ENCODE measurements around the gene DOP1B. TPM values are rescaled to one million over a fixed set of nuclear protein-coding genes. Genes with fewer than 3 reads are reported as not detected.
"Not testable (repeated sequence)": the region's sequence is repeated elsewhere in the genome, so short reads cannot be mapped to it uniquely, and the experiment has no call there.

DOP1B gene
- total RNA-seq, 1 donor from 2014 or later, result 13.5 TPM

GRCh38 chr21:36129219-36129618 is 27.4 kb upstream of the DOP1B start:
- no peaks in the 10 kb centered on the region for H3K9me3 ChIP-seq
- intact Hi-C loops (cut with DNase I), result no loop called here
- peak overlapping the region; percentile 77 for H3K27ac ChIP-seq
- H3K4me1 ChIP-seq, result peaks cover 38% of the 10 kb centered on the region
- no peaks in the 10 kb centered on the region for H3K36me3 ChIP-seq
- no peaks in the 10 kb centered on the region for H3K27me3 ChIP-seq
- no peak for DNase-seq (ENCODE audit: extremely low spot score in 2 of 2)
- TF ChIP-seq CTCF (IDR thresholded peaks at IDR 0.05), result no peak
- TF ChIP-seq POLR2AphosphoS5 (IDR thresholded peaks at IDR 0.05; ENCODE audit: insufficient read depth in 1 of 2, low read depth in 1 of 2), result no peak
- no peak for TF ChIP-seq POLR2A (IDR thresholded peaks at IDR 0.05)
- no peak overlapping the region for H3K4me3 ChIP-seq

GRCh38 chr21:36130414-36130762 is 26.2 kb upstream of the DOP1B start:
- H3K27me3 ChIP-seq; H3K36me3 ChIP-seq; intact Hi-C loops (cut with DNase I); DNase-seq (ENCODE audit: extremely low spot score in 2 of 2); H3K9me3 ChIP-seq; H3K27ac ChIP-seq: not testable (repeated sequence)
- peak in 1 of 2 donors; percentile 24 for TF ChIP-seq POLR2AphosphoS5 (IDR thresholded peaks at IDR 0.05; ENCODE audit: insufficient read depth in 1 of 2, low read depth in 1 of 2)
- peak overlapping the region in 1 of 2 donors; percentile 52 for H3K4me3 ChIP-seq
- H3K4me1 ChIP-seq, result peaks cover 46% of the 10 kb centered on the region

- H3K4me3 ChIP-seq; H3K27ac ChIP-seq; H3K9me3 ChIP-seq; H3K36me3 ChIP-seq; intact Hi-C loops (cut with DNase I); DNase-seq (ENCODE audit: extremely low spot score in 2 of 2); H3K27me3 ChIP-seq: not testable (repeated sequence)
- H3K4me1 ChIP-seq, result peaks cover 42% of the 10 kb centered on the region
Observed at GRCh38 chr21:36130839-36131238, 25.8 kb upstream of the DOP1B start.

GRCh38 chr21:36132696-36133095 is 23.9 kb upstream of the DOP1B start:
- no peaks in the 10 kb centered on the region for H3K9me3 ChIP-seq
- no peak overlapping the region for H3K4me3 ChIP-seq
- DNase-seq (ENCODE audit: extremely low spot score in 2 of 2), result no peak
- intact Hi-C loops (cut with DNase I), result no loop called here
- no peaks in the 10 kb centered on the region for H3K27me3 ChIP-seq
- no peak for TF ChIP-seq CTCF (IDR thresholded peaks at IDR 0.05)
- peak in 1 of 2 donors; percentile 27 for TF ChIP-seq POLR2AphosphoS5 (IDR thresholded peaks at IDR 0.05; ENCODE audit: insufficient read depth in 1 of 2, low read depth in 1 of 2)
- peaks cover 41% of the 10 kb centered on the region for H3K4me1 ChIP-seq
- no peaks in the 10 kb centered on the region for H3K36me3 ChIP-seq
- no peak overlapping the region for H3K27ac ChIP-seq

GRCh38 chr21:36134803-36135390 is 21.7 kb upstream of the DOP1B start, which contains the start of gene CBR3:
Gene CBR3, plus strand, starts transcription at chr21:36135079. Its CDS starts 114 bp downstream, at chr21:36135193.
- Histone ChIP-seq H3K27me3 (no peaks in the 10 kb centered on the region), H3K9me3 (no peaks in the 10 kb centered on the region), H3K4me3 (peak within 1 kb of the TSS; percentile 76 to 82), H3K36me3 (peaks cover 0 to 6% of the 10 kb centered on the region in 2 donors), H3K27ac (peak within 1 kb of the TSS; percentile 95), H3K4me1 (peaks cover 33% of the 10 kb centered on the region)
- intact Hi-C loops (cut with DNase I), result no loop called here
- DNase-seq (ENCODE audit: extremely low spot score in 2 of 2), result no peak
- TF ChIP-seq POLR2A (IDR thresholded peaks at IDR 0.05) (peak in 1 of 2 donors; percentile 28), CTCF (IDR thresholded peaks at IDR 0.05) (no peak)

GRCh38 chr21:36135391-36136102 is 21.1 kb upstream of the DOP1B start:
- Histone ChIP-seq H3K4me3 (peak overlapping the region; percentile 76 to 82), H3K9me3 (no peaks in the 10 kb centered on the region), H3K36me3 (peaks cover 0 to 6% of the 10 kb centered on the region in 2 donors), H3K4me1 (peaks cover 33% of the 10 kb centered on the region), H3K27ac (peak overlapping the region; percentile 95), H3K27me3 (no peaks in the 10 kb centered on the region)
- DNase-seq (ENCODE audit: extremely low spot score in 2 of 2), result no peak
- intact Hi-C loops (cut with DNase I), result no loop called here
- no peak for TF ChIP-seq CTCF (IDR thresholded peaks at IDR 0.05)
- TF ChIP-seq POLR2AphosphoS5 (IDR thresholded peaks at IDR 0.05; ENCODE audit: insufficient read depth in 1 of 2, low read depth in 1 of 2), result peak; percentile 38 to 92
- peak in 1 of 2 donors; percentile 54 for TF ChIP-seq POLR2A (IDR thresholded peaks at IDR 0.05)

GRCh38 chr21:36139791-36140190 is 16.8 kb upstream of the DOP1B start:
- intact Hi-C loops (cut with DNase I); H3K27ac ChIP-seq; DNase-seq (ENCODE audit: extremely low spot score in 2 of 2); H3K4me3 ChIP-seq; H3K36me3 ChIP-seq; H3K27me3 ChIP-seq; H3K9me3 ChIP-seq: not testable (repeated sequence)
- peaks cover 29% of the 10 kb centered on the region for H3K4me1 ChIP-seq
